Measurements from ENCODE around the gene AMER1. TPM values are rescaled to one million over a fixed set of nuclear protein-coding genes. Genes with fewer than 3 reads are reported as not detected.

The AMER1 gene
- total RNA-seq, 2 donors from 2014 or later: 7.9 to 8.8 TPM

- H3K36me3 ChIP-seq: no peaks in the 10 kb centered on the region
- DNase-seq (ENCODE audit: low spot score) (no peak), ATAC-seq (ENCODE audit: insufficient number of reproducible peaks, low FRiP score, low read depth) (no peak)
- H3K27ac ChIP-seq: peak overlapping the region; percentile 80 to 94
- no peaks in the 10 kb centered on the region for H3K9me3 ChIP-seq
- no peaks in the 10 kb centered on the region for H3K27me3 ChIP-seq (replicated peaks; ENCODE audit: insufficient read depth)
- peak overlapping the region; percentile 88 for H3K4me3 ChIP-seq
- peaks cover 7 to 40% of the 10 kb centered on the region in 2 donors for H3K4me1 ChIP-seq (ENCODE audit: control insufficient read depth in 1 of 2, low read depth in 2 of 2)
- TF ChIP-seq CTCF (IDR thresholded peaks at IDR 0.05): no peak
Measured at GRCh38 chrX:64206556-64207162, 1.2 kb upstream of the AMER1 start.

DNA sequence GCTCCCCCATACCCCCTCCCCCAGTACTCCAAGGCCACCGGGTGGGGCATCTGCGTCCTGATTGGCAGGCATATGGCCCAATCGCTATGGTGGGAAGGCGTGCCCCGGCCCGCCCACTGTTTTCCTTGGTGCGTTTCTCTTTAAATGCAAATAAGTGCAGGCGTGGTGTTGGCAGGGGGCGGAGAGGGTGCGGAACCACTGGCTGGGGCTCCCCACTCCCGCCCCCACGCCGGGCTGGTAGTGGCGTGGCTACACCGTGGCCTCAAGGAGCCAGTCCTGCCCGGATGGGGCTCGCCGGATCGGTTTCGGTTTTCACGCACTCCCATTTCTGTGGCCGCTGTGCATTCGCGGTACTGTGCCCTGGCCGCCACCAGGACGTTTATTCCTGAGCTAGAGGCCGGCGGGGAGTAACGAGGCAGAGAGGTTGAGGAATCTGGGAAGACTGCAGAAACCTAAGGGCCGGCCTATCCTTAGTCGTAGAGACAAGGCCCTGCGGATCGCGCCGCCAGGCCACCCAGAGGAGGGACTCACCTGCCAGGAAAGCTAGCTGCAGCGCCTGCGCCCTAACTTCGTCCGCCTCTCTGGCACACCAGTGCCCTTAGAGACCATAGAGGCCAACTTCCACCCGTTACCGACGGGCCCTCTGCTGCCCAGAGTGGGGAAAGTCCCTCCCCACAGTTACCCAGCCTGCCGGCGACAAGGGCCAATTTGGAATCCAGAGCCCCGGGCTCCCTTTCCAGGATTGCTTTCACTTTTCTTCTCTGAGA lies 410 bp upstream of the AMER1 start:
- no peak for TF ChIP-seq CTCF (IDR thresholded peaks at IDR 0.05)
- H3K36me3 ChIP-seq: no peaks in the 10 kb centered on the region
- H3K9me3 ChIP-seq: no peaks in the 10 kb centered on the region
- ATAC-seq (ENCODE audit: insufficient number of reproducible peaks, low FRiP score, low read depth) (peak; percentile 92), DNase-seq (ENCODE audit: low spot score) (peak; percentile 72)
- peak overlapping the region; percentile 88 for H3K4me3 ChIP-seq
- H3K4me1 ChIP-seq (ENCODE audit: control insufficient read depth in 1 of 2, low read depth in 2 of 2): peaks cover 7 to 46% of the 10 kb centered on the region in 2 donors
- H3K27me3 ChIP-seq (replicated peaks; ENCODE audit: insufficient read depth): no peaks in the 10 kb centered on the region
- peak overlapping the region; percentile 80 to 94 for H3K27ac ChIP-seq

GRCh38 chrX:64204701-64205440 lies 637 bp downstream of the AMER1 start:
- DNase-seq (ENCODE audit: low spot score): no peak
- no peak for ATAC-seq (ENCODE audit: insufficient number of reproducible peaks, low FRiP score, low read depth)
- H3K27me3 ChIP-seq (replicated peaks; ENCODE audit: insufficient read depth): no peaks in the 10 kb centered on the region
- no peaks in the 10 kb centered on the region for H3K36me3 ChIP-seq
- peaks cover 7 to 46% of the 10 kb centered on the region in 2 donors for H3K4me1 ChIP-seq (ENCODE audit: control insufficient read depth in 1 of 2, low read depth in 2 of 2)
- peak overlapping the region; percentile 80 to 94 for H3K27ac ChIP-seq
- no peak for TF ChIP-seq CTCF (IDR thresholded peaks at IDR 0.05)
- H3K4me3 ChIP-seq: peak overlapping the region; percentile 88
- H3K9me3 ChIP-seq: no peaks in the 10 kb centered on the region

GRCh38 chrX:64204252-64204651 lies 1.3 kb downstream of the AMER1 start:
- H3K27ac ChIP-seq: peak overlapping the region; percentile 74 to 94
- no peak for ATAC-seq (ENCODE audit: insufficient number of reproducible peaks, low FRiP score, low read depth)
- no peak for DNase-seq (ENCODE audit: low spot score)

More at GRCh38 chrX:64204252-64204651, 1.3 kb downstream of the AMER1 start:
- Histone ChIP-seq H3K9me3 (no peaks in the 10 kb centered on the region), H3K27me3 (replicated peaks; ENCODE audit: insufficient read depth) (no peaks in the 10 kb centered on the region), H3K36me3 (no peaks in the 10 kb centered on the region), H3K4me3 (peak overlapping the region; percentile 88), H3K4me1 (ENCODE audit: control insufficient read depth in 1 of 2, low read depth in 2 of 2) (peaks cover 7 to 46% of the 10 kb centered on the region in 2 donors)
- TF ChIP-seq CTCF (IDR thresholded peaks at IDR 0.05): no peak
